Measurements from ENCODE around the gene DCP1A. TPM values are rescaled to one million over a fixed set of nuclear protein-coding genes. Genes with fewer than 3 reads are reported as not detected.

DCP1A gene
- total RNA-seq, 2 experiments from 2014 or later: 27.2 to 28.3 TPM

Other genes with a start within 250 kb of the DCP1A start
- gene RFT1, start 217.1 kb downstream of the DCP1A start, total RNA-seq: 10 to 100 TPM; 31.7 to 32.3 TPM
- 10 to 100 TPM; 19.5 to 20.5 TPM for gene PRKCD, start 186.3 kb downstream of the DCP1A start, total RNA-seq
- 100 to 1,000 TPM; 315 to 323 TPM for gene TKT, start 91.5 kb downstream of the DCP1A start, total RNA-seq
- gene CACNA1D, start 147.1 kb upstream of the DCP1A start, total RNA-seq: under 1 TPM; 0.31 to 0.32 TPM